H1 (cell line): ENCODE data around the gene LCE6A.

Source experiments
- EZH2 ChIP-seq: fragments of 200-600 bp; sonication (generic); IDR thresholded peaks from 2 replicates; pipeline ENCODE4 v1.7.1; 2012; ENCODE audit warnings: low read depth, mild to moderate bottlenecking, moderate library complexity, low read length, inconsistent platforms; ENCODE audit not compliant: severe bottlenecking
- POLR2A ChIP-seq, 2 experiments: IDR thresholded peaks; 1 replicate in 1 of 2; 2 replicates in 1 of 2; pipeline ENCODE4 v1.6.1; 2011; ENCODE audit warnings: low read depth in 2 of 2, low read length in 2 of 2, mild to moderate bottlenecking in 2 of 2; ENCODE audit errors: control extremely low read depth in 1 of 2
- POLR2AphosphoS5 ChIP-seq: IDR thresholded peaks from 2 replicates; pipeline ENCODE4 v1.6.1; 2011; ENCODE audit warnings: low read depth, low read length
- TF ChIP-seq, protein P1 (sequence below), 3 experiments: IDR thresholded peaks; 1 replicate in 2 of 3; 2 replicates in 1 of 3; pipeline versions ENCODE4 v1.5.1 to v1.6.1; 2011; ENCODE audit warnings: low read length in 3 of 3, mild to moderate bottlenecking in 3 of 3, inconsistent platforms in 2 of 3, low read depth in 1 of 3, moderate library complexity in 1 of 3; ENCODE audit not compliant: insufficient read depth in 1 of 3; ENCODE audit errors: control extremely low read depth in 1 of 3

- TF ChIP-seq, protein P1, sequence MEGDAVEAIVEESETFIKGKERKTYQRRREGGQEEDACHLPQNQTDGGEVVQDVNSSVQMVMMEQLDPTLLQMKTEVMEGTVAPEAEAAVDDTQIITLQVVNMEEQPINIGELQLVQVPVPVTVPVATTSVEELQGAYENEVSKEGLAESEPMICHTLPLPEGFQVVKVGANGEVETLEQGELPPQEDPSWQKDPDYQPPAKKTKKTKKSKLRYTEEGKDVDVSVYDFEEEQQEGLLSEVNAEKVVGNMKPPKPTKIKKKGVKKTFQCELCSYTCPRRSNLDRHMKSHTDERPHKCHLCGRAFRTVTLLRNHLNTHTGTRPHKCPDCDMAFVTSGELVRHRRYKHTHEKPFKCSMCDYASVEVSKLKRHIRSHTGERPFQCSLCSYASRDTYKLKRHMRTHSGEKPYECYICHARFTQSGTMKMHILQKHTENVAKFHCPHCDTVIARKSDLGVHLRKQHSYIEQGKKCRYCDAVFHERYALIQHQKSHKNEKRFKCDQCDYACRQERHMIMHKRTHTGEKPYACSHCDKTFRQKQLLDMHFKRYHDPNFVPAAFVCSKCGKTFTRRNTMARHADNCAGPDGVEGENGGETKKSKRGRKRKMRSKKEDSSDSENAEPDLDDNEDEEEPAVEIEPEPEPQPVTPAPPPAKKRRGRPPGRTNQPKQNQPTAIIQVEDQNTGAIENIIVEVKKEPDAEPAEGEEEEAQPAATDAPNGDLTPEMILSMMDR (IDR thresholded peaks at IDR 0.05; ENCODE audit: control extremely low read depth in 1 of 3, insufficient read depth in 1 of 3, low read depth in 1 of 3, low read length in 3 of 3) = no peak
- TF ChIP-seq POLR2A (IDR thresholded peaks at IDR 0.05; ENCODE audit: control extremely low read depth in 1 of 2, low read depth in 2 of 2, low read length in 2 of 2) = no peak
- TF ChIP-seq POLR2AphosphoS5 = no peak
- no peak for TF ChIP-seq EZH2
Measured at GRCh38 chr1:152871731-152872126, 29.1 kb downstream of the LCE6A start.
